K562 treated with DMSO at 1 percent for 48 hours (cell line): Measurements from ENCODE around the gene TMEM225B. TPM values are rescaled to one million over a fixed set of nuclear protein-coding genes. Genes with fewer than 3 reads are reported as not detected.

Experiments used
- total RNA-seq: library from RNA; unstranded; fragments of 300-600 nt; gene quantifications from 2 replicates; pipeline ENCODE4 v1.2.3, GENCODE V29; 2022; ENCODE audit warnings: low replicate concordance; ENCODE audit errors: extremely low read depth

TMEM225B gene, protein sequence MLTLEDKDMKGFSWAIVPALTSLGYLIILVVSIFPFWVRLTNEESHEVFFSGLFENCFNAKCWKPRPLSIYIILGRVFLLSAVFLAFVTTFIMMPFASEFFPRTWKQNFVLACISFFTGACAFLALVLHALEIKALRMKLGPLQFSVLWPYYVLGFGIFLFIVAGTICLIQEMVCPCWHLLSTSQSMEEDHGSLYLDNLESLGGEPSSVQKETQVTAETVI
- not detected in 2 replicates for total RNA-seq

DNA sequence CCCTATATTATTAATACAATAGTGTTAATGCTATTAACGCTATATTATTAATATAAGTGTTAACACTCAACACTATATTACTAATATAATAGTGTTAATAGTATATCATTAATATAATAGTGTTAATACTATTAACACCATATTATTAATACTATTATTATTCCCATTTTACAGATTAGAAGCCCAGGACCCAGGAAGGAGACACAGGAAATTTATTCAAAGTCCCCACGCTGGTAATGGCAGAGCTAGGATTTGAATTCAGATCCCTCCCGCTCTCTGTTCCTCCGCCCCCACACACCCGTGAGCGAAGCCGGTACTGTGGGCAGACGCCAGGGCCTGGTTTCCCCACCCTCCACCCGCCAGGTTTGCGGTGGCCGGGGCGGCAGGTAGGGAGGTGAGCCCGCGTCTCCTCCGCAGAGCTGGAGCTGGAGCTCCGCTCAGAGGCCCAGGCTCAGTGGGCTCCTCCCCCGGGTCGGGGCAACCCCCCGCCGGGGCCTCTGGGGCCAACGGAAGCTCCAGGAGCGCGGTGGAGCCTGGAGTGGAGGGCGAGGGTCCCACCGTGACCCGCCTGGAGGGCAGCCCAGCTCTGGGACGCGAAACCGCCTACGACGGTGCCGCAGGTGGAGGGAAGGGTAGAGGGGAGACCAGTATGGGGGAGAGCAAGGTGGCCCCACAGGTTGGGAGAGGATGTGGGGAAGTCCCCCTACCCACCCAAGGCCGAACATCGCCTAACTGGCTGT lies at the start of gene TMEM225B:
Gene TMEM225B, plus strand, starts transcription at position 506 of the 740 bp plus-strand sequence. CDS start 6,122 bp downstream, outside the sequence.

DNA sequence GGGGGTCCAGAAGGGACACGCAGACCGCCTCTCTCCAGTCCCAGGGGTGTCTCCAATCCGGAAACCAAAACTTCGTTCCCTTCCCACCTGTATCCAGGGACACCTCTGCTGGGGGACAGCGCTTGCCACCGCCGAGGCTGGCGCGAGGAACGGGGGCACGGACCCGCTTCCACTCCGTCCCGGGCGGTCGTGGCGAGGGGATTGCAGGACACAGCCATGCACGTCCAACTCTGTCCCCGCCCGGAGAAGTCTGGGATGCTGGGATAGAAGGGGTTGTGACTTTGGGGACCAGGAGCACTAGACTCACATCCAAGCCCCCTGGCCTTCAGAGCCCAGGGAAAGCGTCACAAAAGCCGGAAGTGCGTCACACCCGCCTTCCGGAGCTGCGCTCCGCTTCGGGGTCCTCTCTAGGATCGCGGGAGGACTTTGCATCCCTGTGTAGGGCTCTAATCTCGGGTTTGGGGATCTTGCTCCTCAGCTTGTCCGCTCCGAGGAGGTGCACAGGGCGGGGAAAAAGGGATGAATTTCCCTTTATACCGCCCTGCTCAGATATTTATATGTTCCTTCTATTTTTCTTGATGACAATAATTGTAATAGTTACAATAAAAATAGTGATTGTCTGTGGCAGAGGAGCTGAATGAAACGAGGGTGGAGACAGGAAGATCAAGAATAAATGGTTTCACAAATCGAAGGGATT lies 46.2 kb upstream of the TMEM225B start, which contains the start of gene FAM200A:
Gene FAM200A, minus strand, starts transcription at position 348 of the 697 bp plus-strand sequence. CDS start 3,707 bp downstream, outside the sequence.

DNA sequence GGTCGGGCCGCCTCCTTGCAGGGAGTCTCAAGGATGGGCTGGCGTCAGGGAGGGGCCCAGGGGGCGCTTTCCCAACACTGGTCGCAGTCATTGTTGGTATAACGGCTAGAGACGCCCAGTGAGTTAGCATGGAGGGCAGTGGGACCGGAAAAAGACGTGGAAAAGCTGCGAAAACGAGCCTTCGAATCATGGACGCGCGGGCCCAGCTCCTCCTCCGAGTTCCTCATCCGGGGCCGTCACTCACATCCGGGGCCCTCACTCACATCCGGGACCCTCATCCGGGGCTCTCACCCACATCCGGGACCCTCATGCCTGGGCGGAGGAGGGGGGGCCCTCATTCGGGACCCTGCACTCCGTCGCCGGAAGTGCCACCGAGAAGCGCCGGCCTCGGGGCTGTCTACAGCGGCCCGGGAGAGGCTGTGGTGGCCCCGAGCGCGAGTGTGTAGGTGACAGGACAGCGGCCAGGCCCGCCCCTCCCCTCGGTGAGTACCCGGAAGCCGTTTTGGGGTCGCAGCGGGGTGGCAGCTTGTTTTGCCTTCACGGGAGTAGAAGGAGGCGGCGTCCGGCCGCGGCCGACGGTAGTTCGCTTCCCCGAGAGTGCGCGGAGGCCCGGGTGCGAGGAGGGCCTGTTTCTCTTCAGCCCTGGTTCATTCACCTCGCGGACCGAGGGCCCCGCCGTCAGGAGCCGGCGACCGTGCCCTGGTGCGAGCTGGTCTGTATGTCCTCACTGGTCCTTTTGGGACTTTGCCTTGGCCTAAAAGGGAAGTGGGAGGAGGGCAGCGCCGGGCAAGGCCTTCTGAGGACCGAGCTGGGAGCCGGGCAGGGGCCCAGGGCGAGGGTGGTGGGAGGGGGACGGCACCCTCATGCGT lies 39.5 kb upstream of the TMEM225B start, which contains the start of gene ZNF655:
Gene ZNF655, plus strand, starts transcription at position 337 of the 869 bp plus-strand sequence. CDS start 1,918 bp downstream, outside the sequence.

DNA sequence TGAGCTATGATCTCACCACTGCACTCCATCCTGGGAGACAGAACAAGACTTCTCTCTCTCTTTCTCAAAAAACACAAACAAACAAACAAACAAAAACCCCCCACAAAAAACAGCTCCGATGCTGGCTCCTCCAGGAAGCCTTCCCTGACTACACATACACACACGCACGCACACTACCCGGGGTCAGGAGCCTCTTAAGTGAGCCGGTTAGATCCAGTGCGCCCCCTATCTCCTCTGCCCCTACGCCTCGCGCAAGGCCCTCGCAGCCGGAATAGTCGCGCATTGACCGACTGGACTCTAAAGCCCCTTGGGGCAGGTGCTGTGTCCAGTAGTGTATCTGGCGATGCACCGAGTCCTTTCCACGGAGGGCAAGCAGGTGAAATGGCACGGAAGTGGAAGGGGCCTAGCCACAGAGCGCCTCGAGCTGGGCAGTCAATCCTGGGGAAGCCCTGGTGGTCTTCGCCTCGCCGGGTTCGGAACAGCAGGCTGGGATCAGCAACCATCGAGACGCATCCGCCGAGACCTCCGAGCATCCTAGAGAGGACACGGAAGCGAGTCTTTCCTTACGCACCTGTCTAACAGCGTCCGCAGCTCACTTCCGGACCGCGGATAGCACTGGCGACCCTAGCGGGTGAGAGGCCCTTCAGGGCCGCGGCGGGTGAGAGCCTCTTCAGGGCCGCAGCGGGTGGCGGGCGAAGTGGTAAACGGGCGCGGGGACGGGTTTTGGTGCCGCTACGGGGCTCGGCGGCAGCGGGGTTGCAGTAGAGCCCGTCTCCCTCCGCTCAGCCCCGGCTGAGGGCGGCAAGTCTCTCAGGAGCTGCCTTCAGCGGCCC lies 18.5 kb downstream of the TMEM225B start, which contains the start of gene ZSCAN25:
Gene ZSCAN25, plus strand, starts transcription at position 588 of the 833 bp plus-strand sequence. CDS start 2,661 bp downstream, outside the sequence.

Other genes starting within 250 kb of the TMEM225B start
- gene ARPC1B, start 223.5 kb upstream of the TMEM225B start, total RNA-seq, result 2,675 TPM in 1 of 2 replicates, not detected in the other
- gene PDAP1, start 189.7 kb upstream of the TMEM225B start, total RNA-seq, result not detected in 2 replicates
- not detected in 2 replicates for gene BUD31, start 189.3 kb upstream of the TMEM225B start, total RNA-seq
- gene PTCD1, start 159.5 kb upstream of the TMEM225B start, total RNA-seq, result not detected in 2 replicates
- not detected in 2 replicates for gene CPSF4, start 159.3 kb upstream of the TMEM225B start, total RNA-seq
- not detected in 2 replicates for gene ATP5MF, start 132.1 kb upstream of the TMEM225B start, total RNA-seq
- not detected in 2 replicates for gene ZNF789, start 125.4 kb upstream of the TMEM225B start, total RNA-seq
- gene ZNF394, start 98.0 kb upstream of the TMEM225B start, total RNA-seq, result not detected in 2 replicates
- gene ZKSCAN5, start 93.6 kb upstream of the TMEM225B start, total RNA-seq, result not detected in 2 replicates
- gene FAM200A, start 46.2 kb upstream of the TMEM225B start, total RNA-seq, result not detected in 2 replicates
- gene ZNF655, start 39.6 kb upstream of the TMEM225B start, total RNA-seq, result not detected in 2 replicates
- not detected in 2 replicates for gene ZSCAN25, start 18.7 kb downstream of the TMEM225B start, total RNA-seq
- gene CYP3A5, start 81.7 kb downstream of the TMEM225B start, total RNA-seq, result not detected in 2 replicates
- not detected in 2 replicates for gene CYP3A7, start 136.9 kb downstream of the TMEM225B start, total RNA-seq
- not detected in 2 replicates for gene CYP3A4, start 185.9 kb downstream of the TMEM225B start, total RNA-seq
- gene CYP3A43, start 229.7 kb downstream of the TMEM225B start, total RNA-seq, result not detected in 2 replicates